Testis (tissue), 2 donors: ENCODE data around the gene TRPM3.

Experiments used
- POLR2A ChIP-seq: fragments of 450-650 bp; IDR thresholded peaks from one replicate; pipeline ENCODE4 v1.6.1; 2017; ENCODE audit warnings: antibody characterized with exemption, mild to moderate bottlenecking, moderate library complexity
- TF ChIP-seq, protein P1 (sequence below), 3 experiments: fragments of 450-650 bp in 2 of 3; fragments of 200-600 bp in 1 of 3; sonication (generic) in 1 of 3; IDR thresholded peaks; one replicate each; pipeline ENCODE4 v1.5.1; 2016 to 2019; ENCODE audit warnings: antibody characterized with exemption in 3 of 3, mild to moderate bottlenecking in 2 of 3, moderate library complexity in 1 of 3

DNA sequence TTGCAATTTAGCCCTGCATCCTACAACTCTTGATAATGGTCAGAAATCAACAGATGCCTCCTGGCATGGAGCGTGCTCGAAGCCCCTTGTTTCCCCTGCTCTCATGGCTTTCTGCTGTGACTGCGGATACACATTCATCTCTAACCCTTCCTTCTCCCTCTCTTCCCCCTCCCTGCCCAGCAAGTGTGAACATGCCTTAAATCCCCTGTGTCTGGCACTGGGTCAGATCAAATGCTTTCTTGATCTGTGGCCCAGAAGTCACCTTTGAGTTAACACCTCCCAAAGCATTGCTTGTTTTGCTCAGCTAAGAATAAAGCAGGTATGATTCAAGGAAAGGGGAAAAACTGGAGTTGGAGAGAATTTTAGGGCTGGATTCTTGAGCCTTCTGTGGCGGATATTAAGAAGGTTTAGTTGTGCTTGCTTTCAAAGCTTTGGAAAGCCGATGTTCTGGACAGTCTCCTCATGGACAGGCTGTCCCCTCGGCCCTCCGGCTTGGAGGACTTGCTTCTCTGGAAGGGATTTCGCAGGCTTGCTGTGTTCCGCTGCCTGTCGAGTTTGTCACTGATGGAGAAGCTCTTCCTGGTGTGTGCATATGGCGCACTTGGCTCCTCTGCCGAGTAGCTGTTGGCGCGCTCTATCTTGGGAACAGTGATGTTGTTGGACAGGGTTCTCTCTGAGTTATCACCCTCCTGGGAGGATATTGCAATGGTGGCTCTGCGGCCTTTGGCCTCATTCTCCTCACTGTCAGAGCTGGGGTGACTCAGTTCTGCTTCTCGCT lies 585.7 kb downstream of the TRPM3 start:
- TF ChIP-seq, protein P1, sequence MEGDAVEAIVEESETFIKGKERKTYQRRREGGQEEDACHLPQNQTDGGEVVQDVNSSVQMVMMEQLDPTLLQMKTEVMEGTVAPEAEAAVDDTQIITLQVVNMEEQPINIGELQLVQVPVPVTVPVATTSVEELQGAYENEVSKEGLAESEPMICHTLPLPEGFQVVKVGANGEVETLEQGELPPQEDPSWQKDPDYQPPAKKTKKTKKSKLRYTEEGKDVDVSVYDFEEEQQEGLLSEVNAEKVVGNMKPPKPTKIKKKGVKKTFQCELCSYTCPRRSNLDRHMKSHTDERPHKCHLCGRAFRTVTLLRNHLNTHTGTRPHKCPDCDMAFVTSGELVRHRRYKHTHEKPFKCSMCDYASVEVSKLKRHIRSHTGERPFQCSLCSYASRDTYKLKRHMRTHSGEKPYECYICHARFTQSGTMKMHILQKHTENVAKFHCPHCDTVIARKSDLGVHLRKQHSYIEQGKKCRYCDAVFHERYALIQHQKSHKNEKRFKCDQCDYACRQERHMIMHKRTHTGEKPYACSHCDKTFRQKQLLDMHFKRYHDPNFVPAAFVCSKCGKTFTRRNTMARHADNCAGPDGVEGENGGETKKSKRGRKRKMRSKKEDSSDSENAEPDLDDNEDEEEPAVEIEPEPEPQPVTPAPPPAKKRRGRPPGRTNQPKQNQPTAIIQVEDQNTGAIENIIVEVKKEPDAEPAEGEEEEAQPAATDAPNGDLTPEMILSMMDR (IDR thresholded peaks at IDR 0.05), result no peak
- TF ChIP-seq POLR2A, result no peak
